ENCODE data around the gene TFR2. TPM values are rescaled to one million over a fixed set of nuclear protein-coding genes. Genes with fewer than 3 reads are reported as not detected.

TFR2 gene
- total RNA-seq, 1 donor from 2014 or later = 0.25 TPM

- H3K4me1 ChIP-seq = peaks cover 47% of the 10 kb centered on the region
- no peak for DNase-seq (ENCODE audit: extremely low spot score in 2 of 2)
- H3K4me3 ChIP-seq = no peak overlapping the region
- H3K27me3 ChIP-seq = no peaks in the 10 kb centered on the region
- TF ChIP-seq CTCF (IDR thresholded peaks at IDR 0.05) = no peak
- TF ChIP-seq POLR2AphosphoS5 (IDR thresholded peaks at IDR 0.05; ENCODE audit: insufficient read depth in 1 of 2, low read depth in 1 of 2) = no peak
- TF ChIP-seq POLR2A (IDR thresholded peaks at IDR 0.05) = no peak
- intact Hi-C loops (cut with DNase I) = no loop called here
- no peak overlapping the region for H3K27ac ChIP-seq
- H3K36me3 ChIP-seq = peaks cover 0 to 38% of the 10 kb centered on the region in 2 donors
- no peaks in the 10 kb centered on the region for H3K9me3 ChIP-seq
These were observed 58.7 kb downstream of the TFR2 start for GRCh38 chr7:100582650-100583049.

- no peak overlapping the region for H3K4me3 ChIP-seq
These were observed 59.2 kb downstream of the TFR2 start for GRCh38 chr7:100582041-100582579.

GRCh38 chr7:100580466-100581283, 60.7 kb downstream of the TFR2 start:
- Histone ChIP-seq H3K4me3 (no peak overlapping the region), H3K9me3 (no peaks in the 10 kb centered on the region), H3K27me3 (no peaks in the 10 kb centered on the region), H3K36me3 (peaks cover 0 to 58% of the 10 kb centered on the region in 2 donors), H3K4me1 (peaks cover 38% of the 10 kb centered on the region), H3K27ac (no peak overlapping the region)
- no peak for DNase-seq (ENCODE audit: extremely low spot score in 2 of 2)
- intact Hi-C loops (cut with DNase I) = no loop called here
- TF ChIP-seq POLR2A (IDR thresholded peaks at IDR 0.05) = no peak

More at GRCh38 chr7:100582041-100582579, 59.2 kb downstream of the TFR2 start:
- intact Hi-C loops (cut with DNase I) = no loop called here
- Histone ChIP-seq H3K27ac (no peak overlapping the region), H3K4me1 (peaks cover 41% of the 10 kb centered on the region), H3K36me3 (peaks cover 0 to 44% of the 10 kb centered on the region in 2 donors), H3K9me3 (no peaks in the 10 kb centered on the region), H3K27me3 (no peaks in the 10 kb centered on the region)
- TF ChIP-seq POLR2A (IDR thresholded peaks at IDR 0.05) = no peak
- TF ChIP-seq CTCF (IDR thresholded peaks at IDR 0.05) = no peak
- TF ChIP-seq POLR2AphosphoS5 (IDR thresholded peaks at IDR 0.05; ENCODE audit: insufficient read depth in 1 of 2, low read depth in 1 of 2) = no peak
- DNase-seq (ENCODE audit: extremely low spot score in 2 of 2) = no peak

GRCh38 chr7:100578246-100579183, 62.8 kb downstream of the TFR2 start:
- Histone ChIP-seq H3K4me1 (peaks cover 18% of the 10 kb centered on the region), H3K27ac (no peak overlapping the region), H3K36me3 (peaks cover 0 to 69% of the 10 kb centered on the region in 2 donors), H3K27me3 (no peaks in the 10 kb centered on the region), H3K4me3 (no peak overlapping the region), H3K9me3 (no peaks in the 10 kb centered on the region)
- TF ChIP-seq POLR2AphosphoS5 (IDR thresholded peaks at IDR 0.05; ENCODE audit: insufficient read depth in 1 of 2, low read depth in 1 of 2) = no peak
- no peak for TF ChIP-seq CTCF (IDR thresholded peaks at IDR 0.05)
- no peak for TF ChIP-seq POLR2A (IDR thresholded peaks at IDR 0.05)
- intact Hi-C loops (cut with DNase I) = no loop called here
- DNase-seq (ENCODE audit: extremely low spot score in 2 of 2) = no peak

- TF ChIP-seq CTCF (IDR thresholded peaks at IDR 0.05) (no peak), POLR2AphosphoS5 (IDR thresholded peaks at IDR 0.05; ENCODE audit: insufficient read depth in 1 of 2, low read depth in 1 of 2) (no peak), POLR2A (IDR thresholded peaks at IDR 0.05) (no peak)
- peaks cover 0 to 69% of the 10 kb centered on the region in 2 donors for H3K36me3 ChIP-seq
- peaks cover 8% of the 10 kb centered on the region for H3K4me1 ChIP-seq
- DNase-seq (ENCODE audit: extremely low spot score in 2 of 2) = no peak
- no peaks in the 10 kb centered on the region for H3K9me3 ChIP-seq
- no peak overlapping the region for H3K27ac ChIP-seq
- intact Hi-C loops (cut with DNase I) = no loop called here
- no peak overlapping the region for H3K4me3 ChIP-seq
- no peaks in the 10 kb centered on the region for H3K27me3 ChIP-seq
These were observed 63.8 kb downstream of the TFR2 start for GRCh38 chr7:100577507-100577906.
